ENCODE results near the gene FMN1.

DNA sequence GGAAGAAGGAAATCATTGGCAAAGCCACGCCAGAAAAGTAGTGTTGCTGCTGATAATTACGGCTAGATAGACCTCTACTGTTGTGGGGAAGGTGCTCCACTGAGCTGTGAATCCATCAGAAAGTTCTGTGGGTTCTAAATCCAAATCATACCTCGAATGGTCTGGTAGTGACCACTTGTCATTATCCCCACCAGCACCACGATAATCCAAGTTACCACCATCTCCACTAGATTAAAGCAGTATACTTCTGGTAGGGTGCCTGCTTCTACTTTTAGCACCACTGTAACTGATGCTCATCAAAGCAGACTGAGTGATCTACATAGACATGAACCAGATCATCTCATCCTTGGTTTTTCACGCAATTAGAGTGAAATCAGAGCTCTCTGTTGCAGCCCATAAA, 185.5 kb downstream of the FMN1 start:
- TF ChIP-seq POLR2A (IDR thresholded peaks at IDR 0.05) (no peak), EP300 (IDR thresholded peaks at IDR 0.05) (no peak), POLR2AphosphoS5 (IDR thresholded peaks at IDR 0.05) (no peak)
- TF ChIP-seq, protein P1, sequence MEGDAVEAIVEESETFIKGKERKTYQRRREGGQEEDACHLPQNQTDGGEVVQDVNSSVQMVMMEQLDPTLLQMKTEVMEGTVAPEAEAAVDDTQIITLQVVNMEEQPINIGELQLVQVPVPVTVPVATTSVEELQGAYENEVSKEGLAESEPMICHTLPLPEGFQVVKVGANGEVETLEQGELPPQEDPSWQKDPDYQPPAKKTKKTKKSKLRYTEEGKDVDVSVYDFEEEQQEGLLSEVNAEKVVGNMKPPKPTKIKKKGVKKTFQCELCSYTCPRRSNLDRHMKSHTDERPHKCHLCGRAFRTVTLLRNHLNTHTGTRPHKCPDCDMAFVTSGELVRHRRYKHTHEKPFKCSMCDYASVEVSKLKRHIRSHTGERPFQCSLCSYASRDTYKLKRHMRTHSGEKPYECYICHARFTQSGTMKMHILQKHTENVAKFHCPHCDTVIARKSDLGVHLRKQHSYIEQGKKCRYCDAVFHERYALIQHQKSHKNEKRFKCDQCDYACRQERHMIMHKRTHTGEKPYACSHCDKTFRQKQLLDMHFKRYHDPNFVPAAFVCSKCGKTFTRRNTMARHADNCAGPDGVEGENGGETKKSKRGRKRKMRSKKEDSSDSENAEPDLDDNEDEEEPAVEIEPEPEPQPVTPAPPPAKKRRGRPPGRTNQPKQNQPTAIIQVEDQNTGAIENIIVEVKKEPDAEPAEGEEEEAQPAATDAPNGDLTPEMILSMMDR (IDR thresholded peaks at IDR 0.05): no peak
